A549 treated with DMSO at 1 μM for 4 hours (cell line): ENCODE measurements around the gene CD34. TPM values are rescaled to one million over a fixed set of nuclear protein-coding genes. Genes with fewer than 3 reads are reported as not detected.

Experiments used
- total RNA-seq: library from RNA; stranded (reverse); fragments of 200-300 nt; extraction: Qiagen RNA extraction; gene quantifications from 5 replicates; pipeline ENCODE4 v1.2.3, GENCODE V29; 2022; ENCODE audit warnings: low read depth

Gene CD34
- total RNA-seq, result not detected in 5 replicates

GRCh38 chr1:207910591-207911354 is at the start of gene CD34:
TSS of gene CD34 (minus strand) at chr1:207911125. CDS start at chr1:207911080, 45 bp downstream.

Other genes starting within 250 kb of the CD34 start
- 95.0 to 136 TPM (median 117 TPM) in 5 replicates for gene CD46, start 159.1 kb downstream of the CD34 start, total RNA-seq